MM.1S (cell line): ENCODE measurements around the gene TMIGD2.

Source experiments
- EZH2 ChIP-seq: fragments of 300-600 bp; sonication (generic); optimal IDR thresholded peaks from 2 replicates; pipeline ENCODE3; 2017; ENCODE audit warnings: low read depth, mild to moderate bottlenecking, antibody characterized with exemption, low read length, mixed read lengths
- EZH2phosphoT487 ChIP-seq: fragments of 300-600 bp; sonication (generic); IDR thresholded peaks from 2 replicates; pipeline ENCODE4 v1.6.1; 2018; ENCODE audit warnings: antibody characterized with exemption, low read length
- TF ChIP-seq, protein P1 (sequence below): fragments of 300-600 bp; sonication (generic); IDR thresholded peaks from 2 replicates; pipeline ENCODE4 v1.5.1; 2016; ENCODE audit warnings: antibody characterized with exemption, low read length, mixed read lengths

- TF ChIP-seq, protein P1, sequence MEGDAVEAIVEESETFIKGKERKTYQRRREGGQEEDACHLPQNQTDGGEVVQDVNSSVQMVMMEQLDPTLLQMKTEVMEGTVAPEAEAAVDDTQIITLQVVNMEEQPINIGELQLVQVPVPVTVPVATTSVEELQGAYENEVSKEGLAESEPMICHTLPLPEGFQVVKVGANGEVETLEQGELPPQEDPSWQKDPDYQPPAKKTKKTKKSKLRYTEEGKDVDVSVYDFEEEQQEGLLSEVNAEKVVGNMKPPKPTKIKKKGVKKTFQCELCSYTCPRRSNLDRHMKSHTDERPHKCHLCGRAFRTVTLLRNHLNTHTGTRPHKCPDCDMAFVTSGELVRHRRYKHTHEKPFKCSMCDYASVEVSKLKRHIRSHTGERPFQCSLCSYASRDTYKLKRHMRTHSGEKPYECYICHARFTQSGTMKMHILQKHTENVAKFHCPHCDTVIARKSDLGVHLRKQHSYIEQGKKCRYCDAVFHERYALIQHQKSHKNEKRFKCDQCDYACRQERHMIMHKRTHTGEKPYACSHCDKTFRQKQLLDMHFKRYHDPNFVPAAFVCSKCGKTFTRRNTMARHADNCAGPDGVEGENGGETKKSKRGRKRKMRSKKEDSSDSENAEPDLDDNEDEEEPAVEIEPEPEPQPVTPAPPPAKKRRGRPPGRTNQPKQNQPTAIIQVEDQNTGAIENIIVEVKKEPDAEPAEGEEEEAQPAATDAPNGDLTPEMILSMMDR, result no peak
- no peak for TF ChIP-seq EZH2
- no peak for TF ChIP-seq EZH2phosphoT487
These were observed 17.2 kb downstream of the TMIGD2 start for GRCh38 chr19:4284974-4285373.
